ENCODE data around the gene AGBL1. TPM values are rescaled to one million over a fixed set of nuclear protein-coding genes. Genes with fewer than 3 reads are reported as not detected.

AGBL1 gene
- total and polyA plus RNA-seq, 2 experiments from 2014 or later, result 0.06 to 0.11 TPM

GRCh38 chr15:86776145-86776544 lies 696.5 kb downstream of the AGBL1 start:
- Histone ChIP-seq H3K4me1 (ENCODE audit: low read depth) (peaks cover 20% of the 10 kb centered on the region), H3K9me3 (ENCODE audit: low read depth) (no peaks in the 10 kb centered on the region), H3K27ac (no peak overlapping the region), H3K4me3 (no peak overlapping the region), H3K36me3 (no peaks in the 10 kb centered on the region), H3K27me3 (no peaks in the 10 kb centered on the region)
- TF ChIP-seq, protein P1, sequence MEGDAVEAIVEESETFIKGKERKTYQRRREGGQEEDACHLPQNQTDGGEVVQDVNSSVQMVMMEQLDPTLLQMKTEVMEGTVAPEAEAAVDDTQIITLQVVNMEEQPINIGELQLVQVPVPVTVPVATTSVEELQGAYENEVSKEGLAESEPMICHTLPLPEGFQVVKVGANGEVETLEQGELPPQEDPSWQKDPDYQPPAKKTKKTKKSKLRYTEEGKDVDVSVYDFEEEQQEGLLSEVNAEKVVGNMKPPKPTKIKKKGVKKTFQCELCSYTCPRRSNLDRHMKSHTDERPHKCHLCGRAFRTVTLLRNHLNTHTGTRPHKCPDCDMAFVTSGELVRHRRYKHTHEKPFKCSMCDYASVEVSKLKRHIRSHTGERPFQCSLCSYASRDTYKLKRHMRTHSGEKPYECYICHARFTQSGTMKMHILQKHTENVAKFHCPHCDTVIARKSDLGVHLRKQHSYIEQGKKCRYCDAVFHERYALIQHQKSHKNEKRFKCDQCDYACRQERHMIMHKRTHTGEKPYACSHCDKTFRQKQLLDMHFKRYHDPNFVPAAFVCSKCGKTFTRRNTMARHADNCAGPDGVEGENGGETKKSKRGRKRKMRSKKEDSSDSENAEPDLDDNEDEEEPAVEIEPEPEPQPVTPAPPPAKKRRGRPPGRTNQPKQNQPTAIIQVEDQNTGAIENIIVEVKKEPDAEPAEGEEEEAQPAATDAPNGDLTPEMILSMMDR (IDR thresholded peaks at IDR 0.05; ENCODE audit: low read depth, low read length), result no peak
- no peak for DNase-seq (ENCODE audit: low read depth in 1 of 2, low spot score in 1 of 2)

- Histone ChIP-seq H3K9me3 (ENCODE audit: low read depth) (no peaks in the 10 kb centered on the region), H3K4me1 (ENCODE audit: low read depth) (peaks cover 16% of the 10 kb centered on the region), H3K36me3 (no peaks in the 10 kb centered on the region), H3K27me3 (no peaks in the 10 kb centered on the region), H3K4me3 (no peak overlapping the region), H3K27ac (no peak overlapping the region)
- TF ChIP-seq, protein P1 (IDR thresholded peaks at IDR 0.05; ENCODE audit: low read depth, low read length), result no peak
- no peak for DNase-seq (ENCODE audit: low read depth in 1 of 2, low spot score in 1 of 2)
Measured at GRCh38 chr15:86796521-86796920, 716.9 kb downstream of the AGBL1 start.

DNA sequence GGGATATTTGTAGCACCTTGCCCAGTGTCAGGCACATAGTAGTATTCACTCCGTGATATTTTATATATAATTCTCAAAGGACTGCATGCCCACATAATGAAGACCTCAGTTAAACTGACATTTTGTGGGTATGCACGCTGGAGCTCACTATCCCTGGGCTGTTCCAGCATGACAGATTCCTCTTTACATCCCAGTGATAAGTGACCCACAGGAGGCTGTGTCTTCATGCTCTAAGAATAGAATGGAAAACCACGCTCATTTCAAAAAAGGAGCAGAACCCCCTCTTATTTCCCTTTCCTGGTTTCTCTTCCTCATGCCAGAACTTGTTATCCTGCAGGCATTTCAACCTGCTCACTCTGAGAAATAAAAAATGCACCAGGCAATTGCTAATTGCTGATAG lies 717.5 kb downstream of the AGBL1 start:
- peaks cover 16% of the 10 kb centered on the region for H3K4me1 ChIP-seq (ENCODE audit: low read depth)
- no peak overlapping the region for H3K27ac ChIP-seq
- H3K27me3 ChIP-seq, result no peaks in the 10 kb centered on the region
- DNase-seq (ENCODE audit: low read depth in 1 of 2, low spot score in 1 of 2), result peak in 1 of 2 donors; percentile 13
- H3K4me3 ChIP-seq, result no peak overlapping the region
- no peaks in the 10 kb centered on the region for H3K9me3 ChIP-seq (ENCODE audit: low read depth)
- TF ChIP-seq, protein P1 (IDR thresholded peaks at IDR 0.05; ENCODE audit: low read depth, low read length), result no peak
- no peaks in the 10 kb centered on the region for H3K36me3 ChIP-seq

- no peaks in the 10 kb centered on the region for H3K9me3 ChIP-seq (ENCODE audit: low read depth)
- peaks cover 16% of the 10 kb centered on the region for H3K4me1 ChIP-seq (ENCODE audit: low read depth)
- H3K4me3 ChIP-seq, result no peak overlapping the region
- TF ChIP-seq, protein P1 (IDR thresholded peaks at IDR 0.05; ENCODE audit: low read depth, low read length), result no peak
- H3K27ac ChIP-seq, result no peak overlapping the region
- H3K36me3 ChIP-seq, result no peaks in the 10 kb centered on the region
- no peak for DNase-seq (ENCODE audit: low read depth in 1 of 2, low spot score in 1 of 2)
- H3K27me3 ChIP-seq, result no peaks in the 10 kb centered on the region
Measured at GRCh38 chr15:86799226-86799625, 719.6 kb downstream of the AGBL1 start.

DNA sequence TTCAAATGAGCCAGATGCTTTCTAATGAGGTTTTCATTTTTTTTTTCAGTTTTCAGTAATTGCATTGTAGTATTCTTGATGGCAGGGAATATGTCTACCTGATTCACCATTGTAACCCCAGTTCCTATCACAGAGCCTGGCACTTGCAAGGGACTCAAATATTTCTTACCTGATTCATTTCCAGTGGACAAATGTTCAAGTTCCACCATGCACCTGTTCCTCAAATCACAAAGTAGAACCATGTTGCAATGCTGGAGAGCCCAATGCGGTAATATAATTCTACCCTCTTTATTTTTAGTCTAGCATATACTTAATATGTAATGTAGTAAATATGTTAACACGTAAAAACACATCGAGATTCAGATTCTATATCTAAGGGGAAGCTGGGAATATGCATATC lies 722.6 kb downstream of the AGBL1 start:
- Histone ChIP-seq H3K36me3 (no peaks in the 10 kb centered on the region), H3K4me3 (no peak overlapping the region), H3K4me1 (ENCODE audit: low read depth) (peaks cover 5% of the 10 kb centered on the region), H3K27ac (no peak overlapping the region), H3K27me3 (no peaks in the 10 kb centered on the region), H3K9me3 (ENCODE audit: low read depth) (no peaks in the 10 kb centered on the region)
- DNase-seq (ENCODE audit: low read depth in 1 of 2, low spot score in 1 of 2), result no peak
- TF ChIP-seq, protein P1 (IDR thresholded peaks at IDR 0.05; ENCODE audit: low read depth, low read length), result no peak

GRCh38 chr15:86804406-86804805 lies 724.7 kb downstream of the AGBL1 start:
- no peaks in the 10 kb centered on the region for H3K9me3 ChIP-seq (ENCODE audit: low read depth)
- TF ChIP-seq, protein P1 (IDR thresholded peaks at IDR 0.05; ENCODE audit: low read depth, low read length), result no peak
- no peak overlapping the region for H3K27ac ChIP-seq
- no peaks in the 10 kb centered on the region for H3K36me3 ChIP-seq
- no peaks in the 10 kb centered on the region for H3K27me3 ChIP-seq
- no peaks in the 10 kb centered on the region for H3K4me1 ChIP-seq (ENCODE audit: low read depth)
- no peak overlapping the region for H3K4me3 ChIP-seq
- DNase-seq (ENCODE audit: low read depth in 1 of 2, low spot score in 1 of 2), result no peak

Measured in cardiac muscle cell (in vitro differentiated cells and primary cell).